Activated T-helper 1 cell treated with Interleukin-2 at 50 U/mL for 16 hours (primary cell): ENCODE results near the gene CPLANE2.
A peak's percentile ranks its signal among the peaks of the same experiment; 100 is the strongest.

Experiments used
- DNase-seq: peaks from one replicate; pipeline ENCODE4 v3.0.0-alpha.2; 2020; ENCODE audit warnings: low read depth

Gene CPLANE2

GRCh38 chr1:16187748-16188401 lies 49.1 kb downstream of the CPLANE2 start:
- DNase-seq = peak; percentile 62

- DNase-seq = no peak
Measured at GRCh38 chr1:16186655-16187235, 50.2 kb downstream of the CPLANE2 start.

GRCh38 chr1:16184557-16185303 lies 52.3 kb downstream of the CPLANE2 start:
- no peak for DNase-seq

GRCh38 chr1:16183765-16184556 lies 53.0 kb downstream of the CPLANE2 start:
- DNase-seq = no peak

- DNase-seq = no peak
Measured at GRCh38 chr1:16183179-16183578, 53.8 kb downstream of the CPLANE2 start.

GRCh38 chr1:16181887-16182719 lies 54.9 kb downstream of the CPLANE2 start:
- DNase-seq = no peak
